Left hindlimb (tissue), 1 donor: Measurements from ENCODE around the gene HMGB2.

Experiments
- DNase-seq: peaks from one replicate; pipeline ENCODE4 v3.0.0-alpha.2; 2018

Gene HMGB2

DNA sequence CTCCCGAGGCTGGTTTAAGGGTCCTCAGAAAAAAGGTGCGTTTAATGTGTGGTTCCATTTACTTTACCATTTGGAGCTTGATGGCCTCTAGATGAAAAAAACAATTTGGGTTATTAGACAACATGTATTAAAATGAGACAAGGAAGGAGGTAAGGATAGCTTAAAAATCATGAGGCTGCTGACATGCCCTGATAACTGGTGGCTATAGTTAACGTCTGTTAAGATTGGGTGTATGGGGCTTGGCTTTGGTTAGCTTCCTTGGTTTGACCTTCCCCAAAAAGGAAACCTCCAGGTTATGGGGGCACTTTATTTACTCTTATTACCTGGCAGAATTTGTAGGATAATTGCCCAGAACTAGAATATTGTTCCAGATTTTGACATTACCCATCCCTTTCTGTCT, 51.5 kb downstream of the HMGB2 start:
- no peak for DNase-seq

DNA sequence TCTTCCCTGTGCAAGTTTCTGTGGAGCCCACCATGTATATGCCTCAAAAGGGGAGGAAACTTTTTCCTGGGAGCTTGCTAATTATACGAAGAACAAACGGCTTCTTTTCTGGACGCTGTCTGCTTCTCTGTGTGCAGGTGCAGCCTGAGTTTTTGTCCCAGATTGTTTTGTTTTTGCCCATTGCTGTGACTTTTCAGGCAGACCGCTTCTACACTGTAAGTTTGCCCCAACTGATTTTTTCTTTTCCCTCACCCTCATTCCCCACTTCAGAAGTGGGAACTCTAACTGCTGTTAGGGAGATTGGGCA, 51.9 kb downstream of the HMGB2 start:
- no peak for DNase-seq

DNA sequence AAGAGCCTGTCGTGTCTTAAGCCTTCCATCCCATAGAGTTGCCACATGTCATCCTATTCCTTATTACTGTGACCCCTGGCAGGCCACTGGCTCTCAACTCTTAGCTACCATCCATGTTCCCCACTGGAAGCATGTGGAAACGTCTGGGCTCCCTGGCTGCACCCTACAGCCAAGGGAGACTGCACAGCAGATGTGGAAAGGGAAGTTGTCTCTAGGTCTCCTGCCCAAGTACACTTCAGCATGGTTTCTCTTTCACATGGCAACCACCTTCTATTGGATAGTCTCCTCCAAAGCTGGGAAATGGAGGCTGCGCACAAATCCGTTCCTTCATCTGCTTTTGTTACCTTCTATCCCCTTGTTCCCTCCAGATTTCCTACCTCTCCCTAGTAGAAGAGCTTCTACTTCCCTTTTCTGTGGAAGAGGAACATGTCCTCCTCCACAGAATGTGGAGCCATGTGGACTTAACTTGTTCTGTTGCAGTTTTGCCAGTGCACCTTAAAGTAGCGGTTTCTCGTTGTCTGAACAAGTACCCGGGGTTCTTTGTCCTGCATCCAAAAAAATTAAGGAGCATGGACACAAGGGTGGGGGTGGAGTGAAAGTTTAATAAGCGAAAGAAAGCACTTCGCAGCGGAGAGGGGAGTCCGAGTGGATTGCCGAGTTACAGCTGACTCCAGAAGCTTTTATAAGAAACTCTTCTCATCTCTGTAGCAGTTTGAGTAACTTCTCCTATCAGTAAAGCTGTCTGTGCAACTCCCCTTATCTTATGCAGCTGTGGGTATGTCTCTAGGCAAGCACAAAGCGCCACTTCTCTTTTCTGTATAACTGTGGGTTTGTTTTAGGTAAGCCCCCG, 52.5 kb downstream of the HMGB2 start:
- DNase-seq: no peak
